Ectodermal cell (in vitro differentiated cells): ENCODE measurements around the gene C1orf174.

ENCODE experiments used
- H3K27ac ChIP-seq: 2 replicates; pipeline ENCODE4 v1.7.0; 2013; ENCODE audit warnings: mild to moderate bottlenecking, low read depth, low read length; ENCODE audit not compliant: insufficient read depth, poor library complexity, severe bottlenecking
- H3K27me3 ChIP-seq: 2 replicates; pipeline ENCODE4 v1.7.0; 2013; ENCODE audit warnings: mild to moderate bottlenecking, low read length; ENCODE audit not compliant: insufficient read depth, control insufficient read depth, poor library complexity, severe bottlenecking
- H3K36me3 ChIP-seq: one replicate; pipeline ENCODE4 v1.7.0; 2013; ENCODE audit warnings: low read length; ENCODE audit not compliant: control insufficient read depth, insufficient read depth
- H3K4me1 ChIP-seq: one replicate; pipeline ENCODE4 v1.7.0; 2013; ENCODE audit warnings: low read length; ENCODE audit not compliant: control insufficient read depth, insufficient read depth
- H3K4me3 ChIP-seq: 2 replicates; pipeline ENCODE4 v1.7.0; 2013; ENCODE audit warnings: low read depth, low read length, control low read depth; ENCODE audit not compliant: insufficient read depth
- H3K9me3 ChIP-seq: 2 replicates; pipeline ENCODE4 v1.7.0; 2013; ENCODE audit warnings: mild to moderate bottlenecking, low read length, moderate library complexity; ENCODE audit not compliant: control insufficient read depth
- WGBS, 2 experiments: methylation state at CpG; one replicate each; pipeline ENCODE4 v1.1.7; 2013; ENCODE audit warnings: missing lambda C conversion rate in 2 of 2; 5-methylcytosine and 5-hydroxymethylcytosine counted together

The C1orf174 gene

DNA sequence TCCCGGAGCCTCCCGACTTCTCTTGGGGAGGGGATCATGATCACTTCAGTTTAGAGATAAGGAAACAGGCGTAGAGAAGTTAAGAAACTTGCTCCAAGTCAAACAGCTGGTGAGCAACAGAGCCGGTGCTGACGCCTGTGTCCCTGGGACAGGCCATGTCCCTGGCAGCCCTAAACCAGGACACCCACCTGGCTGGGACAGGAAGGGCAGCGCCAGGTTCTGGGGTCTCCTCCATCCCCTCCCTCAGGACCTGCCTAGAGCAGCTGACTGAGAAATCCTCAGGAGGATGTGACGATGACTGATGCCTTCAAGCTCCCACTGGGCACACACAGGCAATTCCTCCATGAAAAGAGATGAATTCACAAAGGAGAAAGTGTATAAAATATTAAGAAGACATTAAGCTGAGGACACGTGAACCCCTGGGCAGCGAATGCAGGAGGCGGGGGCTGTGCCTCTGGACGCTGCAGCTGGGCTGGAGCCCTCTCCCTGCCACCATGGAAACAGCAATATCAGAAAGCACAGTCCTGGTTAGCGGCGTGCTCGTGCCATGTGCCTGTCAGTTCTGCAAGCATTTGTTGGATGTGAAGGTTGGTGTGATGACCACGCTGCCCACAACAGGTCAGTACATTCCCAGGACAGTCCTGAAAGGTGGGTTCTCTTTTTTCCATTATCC, 40.1 kb upstream of the C1orf174 start:
- Histone ChIP-seq H3K9me3 (no peaks in the 10 kb centered on the region), H3K27me3 (no peaks in the 10 kb centered on the region), H3K27ac (no peak overlapping the region), H3K4me3 (no peak overlapping the region), H3K4me1 (peaks cover 9% of the 10 kb centered on the region), H3K36me3 (no peaks in the 10 kb centered on the region)
- 87 to 90% methylated on average over 15 of the region's 15 CpGs for WGBS, 2 experiments

DNA sequence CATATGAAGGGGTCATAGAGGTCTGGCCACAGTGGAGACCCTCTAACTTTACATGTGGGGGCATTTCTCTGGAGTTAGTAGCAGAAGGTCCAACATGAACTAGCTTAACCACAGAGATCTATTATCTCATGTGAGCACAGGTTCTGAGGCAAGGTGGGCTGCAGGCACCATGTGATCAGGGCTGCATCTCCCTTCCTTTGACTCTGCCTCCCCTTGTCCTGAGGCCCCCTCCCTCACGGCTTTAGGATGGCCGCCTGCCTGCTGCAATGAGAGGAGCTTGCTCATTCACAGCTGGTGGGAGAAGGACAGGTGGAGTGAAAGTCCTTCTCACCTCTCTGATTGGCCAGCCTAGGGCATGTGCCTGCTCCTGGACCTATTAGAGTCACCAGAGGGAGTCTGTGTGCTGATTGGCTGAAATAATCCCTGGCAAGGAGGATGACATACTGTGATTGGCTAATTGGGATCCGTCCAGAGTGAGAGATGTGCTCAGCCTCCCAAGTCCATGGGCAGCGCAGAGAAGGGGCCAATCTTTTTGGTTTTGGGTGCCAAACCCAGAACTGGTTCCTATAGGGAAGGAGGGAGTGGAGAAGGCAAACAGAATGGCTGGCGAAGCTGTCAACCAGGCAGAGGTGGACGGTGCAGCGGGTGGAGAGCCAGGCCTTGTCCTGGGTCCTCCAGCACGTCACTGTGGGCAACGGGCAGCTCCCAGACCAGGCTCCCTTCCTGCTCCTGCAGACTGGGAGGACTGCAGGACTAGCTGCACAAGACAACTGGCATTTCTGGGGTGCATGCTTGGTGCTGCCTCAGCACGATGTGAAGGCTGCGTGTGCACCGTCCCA, 39.4 kb upstream of the C1orf174 start:
- 91 to 94% methylated on average over 12 of the region's 12 CpGs for WGBS, 2 experiments
- no peaks in the 10 kb centered on the region for H3K36me3 ChIP-seq
- H3K27me3 ChIP-seq, result no peaks in the 10 kb centered on the region
- H3K27ac ChIP-seq, result no peak overlapping the region
- H3K9me3 ChIP-seq, result no peaks in the 10 kb centered on the region
- no peak overlapping the region for H3K4me3 ChIP-seq
- H3K4me1 ChIP-seq, result peaks cover 3% of the 10 kb centered on the region

DNA sequence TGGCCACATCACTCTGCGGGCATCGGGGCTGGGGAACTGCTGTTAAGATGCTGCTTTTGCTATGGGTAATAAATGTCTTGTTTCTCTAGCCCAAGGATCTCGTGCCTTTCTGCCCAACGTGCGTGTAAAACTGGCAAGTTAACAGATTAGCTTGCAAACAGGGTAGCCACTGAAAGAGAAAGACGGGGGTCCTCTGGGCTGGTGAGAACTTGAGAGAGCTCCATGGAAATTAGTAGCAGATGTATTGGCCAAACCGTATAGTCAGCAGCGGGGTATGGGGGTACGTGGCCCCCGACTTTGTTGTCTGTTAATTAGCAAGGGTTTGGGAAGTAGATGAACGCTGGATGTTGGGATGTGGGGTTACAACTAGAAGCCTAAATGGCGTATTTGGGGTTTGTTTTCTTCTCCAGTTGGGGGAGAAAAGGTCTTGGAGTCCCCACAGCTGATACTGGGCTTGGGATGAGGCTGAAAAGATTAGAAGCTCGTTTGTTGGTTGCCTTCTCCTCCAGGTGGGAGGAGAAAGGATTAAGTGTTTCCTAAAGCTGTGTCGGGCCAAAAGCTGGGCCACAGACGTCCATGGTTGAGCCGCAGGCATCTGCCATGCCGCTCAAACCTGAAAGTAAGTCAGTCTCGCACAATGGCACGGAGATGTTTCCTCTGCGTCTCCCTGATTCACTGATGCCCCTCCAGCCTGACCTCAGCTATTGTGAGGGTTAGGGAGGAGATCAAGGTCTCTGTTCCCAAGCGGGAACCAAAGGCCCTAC, 32.3 kb upstream of the C1orf174 start:
- Histone ChIP-seq H3K9me3 (no peaks in the 10 kb centered on the region), H3K27ac (no peak overlapping the region), H3K27me3 (no peaks in the 10 kb centered on the region), H3K36me3 (no peaks in the 10 kb centered on the region), H3K4me1 (no peaks in the 10 kb centered on the region), H3K4me3 (no peak overlapping the region)
- WGBS, 2 experiments, result 82 to 85% methylated on average over 21 of the region's 21 CpGs

DNA sequence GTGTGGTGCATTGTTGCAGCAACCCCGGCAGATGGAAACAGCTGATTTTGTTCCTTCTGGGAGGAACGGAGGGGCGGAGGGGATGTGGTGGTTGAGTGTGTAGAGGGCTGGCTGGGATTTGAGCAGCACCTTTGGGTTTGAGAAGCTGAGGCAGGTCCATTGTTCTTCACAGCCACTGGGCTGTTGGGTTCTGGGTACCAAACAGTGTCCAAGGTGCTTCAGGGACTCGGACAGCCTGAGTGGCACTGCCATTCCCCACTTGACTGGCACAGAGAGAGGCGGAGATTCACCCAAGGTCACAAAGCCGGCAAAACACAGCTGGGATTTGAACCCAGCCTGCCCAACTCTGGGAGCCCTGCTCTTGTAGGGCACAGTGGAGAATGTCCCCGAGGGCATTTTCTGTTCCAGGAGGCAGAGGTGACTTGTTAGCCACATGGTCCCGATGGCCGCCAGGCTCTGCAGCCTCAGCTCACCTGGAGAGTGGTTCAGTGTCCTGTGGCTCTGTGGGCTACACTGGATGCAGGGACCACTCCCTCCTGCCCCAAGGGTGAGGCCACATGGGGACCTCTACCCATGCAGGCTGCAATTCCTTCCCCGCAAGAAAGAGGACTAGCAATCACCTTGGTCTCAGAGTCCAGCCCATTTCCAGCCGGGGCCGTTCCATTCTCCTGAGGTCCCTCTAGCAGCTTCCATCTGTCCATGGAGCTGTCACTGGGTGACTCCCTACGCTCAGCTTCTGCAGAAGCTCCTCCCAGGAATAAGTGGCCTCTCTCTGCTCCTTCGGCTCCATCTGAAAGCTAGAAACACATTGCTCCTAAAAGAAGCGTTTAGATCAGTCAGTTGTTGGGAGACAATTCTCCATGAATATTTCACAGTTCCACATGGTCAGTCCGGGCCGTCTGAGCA, 31.2 kb upstream of the C1orf174 start:
- no peak overlapping the region for H3K4me3 ChIP-seq
- no peaks in the 10 kb centered on the region for H3K9me3 ChIP-seq
- no peaks in the 10 kb centered on the region for H3K4me1 ChIP-seq
- H3K27me3 ChIP-seq, result no peaks in the 10 kb centered on the region
- no peak overlapping the region for H3K27ac ChIP-seq
- WGBS, 2 experiments, result 87 to 88% methylated on average over 17 of the region's 17 CpGs
- H3K36me3 ChIP-seq, result no peaks in the 10 kb centered on the region

DNA sequence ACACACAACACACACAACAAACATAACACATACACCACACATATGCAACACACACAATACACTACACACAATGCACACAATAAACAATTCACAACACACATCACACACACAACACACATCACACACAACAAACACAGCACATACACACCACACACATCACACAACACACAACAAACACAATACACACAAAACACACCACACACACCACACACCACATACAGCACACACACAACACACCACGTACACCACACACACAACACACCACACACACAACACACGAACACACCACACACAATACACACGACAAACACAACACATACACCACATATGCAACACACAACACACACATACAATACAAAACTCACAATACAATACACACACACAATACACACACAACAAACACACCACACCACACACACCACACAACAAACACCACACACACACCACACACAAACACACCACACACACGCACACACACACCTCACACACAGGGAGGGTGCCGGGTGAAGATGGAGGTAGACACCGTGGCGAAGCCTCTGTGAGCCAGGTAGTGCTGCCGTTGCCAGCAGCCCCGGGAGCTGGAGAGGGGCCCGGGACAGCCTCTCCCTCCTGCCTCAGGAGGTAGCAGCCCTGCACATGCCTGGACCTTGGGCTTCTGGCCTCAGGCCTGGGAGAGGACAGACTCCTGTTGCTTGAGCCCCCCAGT, 30.4 kb upstream of the C1orf174 start:
- H3K4me3 ChIP-seq, result no peak overlapping the region
- 85 to 88% methylated on average over 10 of the region's 10 CpGs for WGBS, 2 experiments
- no peaks in the 10 kb centered on the region for H3K4me1 ChIP-seq
- H3K27ac ChIP-seq, result no peak overlapping the region
- H3K36me3 ChIP-seq, result no peaks in the 10 kb centered on the region
- no peaks in the 10 kb centered on the region for H3K9me3 ChIP-seq
- no peaks in the 10 kb centered on the region for H3K27me3 ChIP-seq

DNA sequence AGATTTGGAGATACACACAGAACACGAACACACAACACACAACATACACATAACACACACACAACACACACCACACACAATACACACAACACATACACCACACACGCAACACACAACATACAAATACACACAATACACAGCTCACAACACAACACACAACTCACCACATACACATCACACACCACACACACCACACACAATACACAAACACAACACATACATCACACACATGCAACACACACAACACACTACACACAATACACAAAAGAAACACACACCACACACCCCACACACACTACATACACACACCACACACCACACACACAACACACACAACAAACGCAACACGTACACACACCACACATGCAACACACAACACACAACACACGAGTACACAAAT, 29.1 kb upstream of the C1orf174 start:
- no peaks in the 10 kb centered on the region for H3K9me3 ChIP-seq
- H3K36me3 ChIP-seq, result no peaks in the 10 kb centered on the region
- no peaks in the 10 kb centered on the region for H3K27me3 ChIP-seq
- H3K4me3 ChIP-seq, result no peak overlapping the region
- H3K4me1 ChIP-seq, result peaks cover 9% of the 10 kb centered on the region
- no peak overlapping the region for H3K27ac ChIP-seq
- 50 to 52% methylated on average over 5 of the region's 5 CpGs for WGBS, 2 experiments

DNA sequence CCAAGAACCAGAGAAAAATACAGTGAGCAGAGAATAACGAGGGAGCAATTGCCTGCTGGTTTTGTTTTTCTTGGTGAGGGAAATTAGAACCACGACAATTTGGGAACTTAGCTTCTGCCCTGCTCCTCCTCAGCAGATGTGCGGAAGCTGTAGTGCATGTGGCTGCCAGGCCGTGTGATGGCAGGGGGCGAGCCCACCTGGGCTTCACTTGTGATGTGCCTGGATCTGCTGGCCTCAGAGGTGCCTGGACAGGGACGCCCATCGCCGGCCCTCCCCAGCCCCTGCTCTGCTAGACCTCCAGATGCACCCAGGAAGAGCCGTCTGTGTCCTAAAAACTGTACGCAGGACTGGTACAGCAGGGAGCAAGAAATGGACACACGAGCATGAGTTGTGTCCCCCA, 28.5 kb upstream of the C1orf174 start:
- 79% methylated on average over 11 of the region's 11 CpGs for WGBS, 2 experiments
- Histone ChIP-seq H3K4me1 (peaks cover 12% of the 10 kb centered on the region), H3K9me3 (no peaks in the 10 kb centered on the region), H3K27me3 (no peaks in the 10 kb centered on the region), H3K36me3 (no peaks in the 10 kb centered on the region), H3K4me3 (no peak overlapping the region), H3K27ac (no peak overlapping the region)

DNA sequence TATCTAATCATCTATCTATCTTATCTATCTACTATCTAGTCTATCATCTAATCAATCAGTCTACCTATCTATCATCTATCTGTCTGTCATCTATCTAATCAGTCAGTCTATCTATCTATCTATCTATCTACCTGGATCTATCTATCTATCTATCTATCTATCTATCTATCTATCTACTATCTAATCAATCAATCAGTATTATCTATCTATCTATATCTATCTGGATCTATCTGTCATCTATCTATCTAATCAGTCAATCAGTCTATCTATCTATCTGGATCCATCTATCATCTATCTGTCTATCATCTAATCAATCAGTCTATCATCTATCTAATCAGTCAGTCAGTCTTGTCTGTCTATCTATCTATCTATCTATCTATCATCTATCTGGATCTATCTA, 26.9 kb upstream of the C1orf174 start:
- Histone ChIP-seq H3K27me3 (no peaks in the 10 kb centered on the region), H3K4me3 (no peak overlapping the region), H3K9me3 (no peaks in the 10 kb centered on the region), H3K36me3 (no peaks in the 10 kb centered on the region), H3K4me1 (peaks cover 12% of the 10 kb centered on the region), H3K27ac (no peak overlapping the region)

DNA sequence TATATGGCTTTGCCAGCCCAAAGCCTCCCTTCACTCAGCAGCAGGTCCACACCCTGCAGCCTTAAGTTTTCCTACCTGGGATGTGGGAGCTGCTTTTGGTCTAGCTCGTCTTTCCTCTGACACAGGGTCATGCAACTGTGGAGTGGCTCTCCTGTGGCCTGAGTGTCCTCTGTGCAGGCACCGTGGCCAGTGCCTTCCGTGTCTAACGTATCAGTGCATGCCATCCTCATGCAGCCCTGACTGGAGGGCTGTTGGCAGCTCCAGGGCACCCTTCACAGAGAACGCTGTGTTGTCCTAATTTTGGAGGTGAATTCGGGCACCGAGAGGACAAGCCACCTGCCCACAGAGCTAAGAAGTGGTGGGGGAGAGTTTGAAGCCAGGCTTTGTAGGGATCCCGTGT, 25.7 kb upstream of the C1orf174 start:
- Histone ChIP-seq H3K4me1 (peaks cover 12% of the 10 kb centered on the region), H3K9me3 (no peaks in the 10 kb centered on the region), H3K4me3 (no peak overlapping the region), H3K27ac (no peak overlapping the region), H3K27me3 (no peaks in the 10 kb centered on the region), H3K36me3 (no peaks in the 10 kb centered on the region)
- WGBS, 2 experiments, result 88 to 91% methylated on average over 8 of the region's 8 CpGs
